ENCODE measurements around the gene PPP2R2C. TPM values are rescaled to one million over a fixed set of nuclear protein-coding genes. Genes with fewer than 3 reads are reported as not detected.

Gene PPP2R2C
- total and polyA plus RNA-seq, 3 experiments from 2014 or later, result not detected

DNA sequence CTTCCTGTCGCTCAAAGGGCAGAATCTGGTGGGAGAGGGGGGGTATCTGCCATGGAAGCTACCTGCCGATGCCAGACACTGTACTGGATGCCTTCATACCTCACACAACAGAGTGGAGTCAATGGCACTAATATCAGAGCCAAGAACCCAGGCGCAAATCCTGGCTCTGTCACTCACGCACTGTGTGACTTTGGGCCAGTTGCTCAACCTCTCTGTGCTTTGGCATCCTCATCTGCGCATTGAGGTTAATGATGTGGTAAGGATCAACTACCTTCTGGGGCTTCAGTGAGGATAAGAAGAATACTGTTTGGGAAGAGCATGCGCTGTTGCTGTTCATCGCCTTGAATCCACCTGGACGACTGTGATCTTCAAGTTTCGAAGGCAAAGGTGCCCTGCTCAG lies 70.6 kb downstream of the PPP2R2C start:
- Histone ChIP-seq H3K4me1 (ENCODE audit: insufficient read depth, low read length) (no peaks in the 10 kb centered on the region), H3K27ac (ENCODE audit: low read depth, low read length) (no peak overlapping the region), H3K27me3 (ENCODE audit: insufficient read depth, low read length, poor library complexity, severe bottlenecking) (peaks cover 9% of the 10 kb centered on the region), H3K9me3 (ENCODE audit: low read length) (no peaks in the 10 kb centered on the region), H3K4me3 (ENCODE audit: low read length) (no peak overlapping the region), H3K36me3 (ENCODE audit: insufficient read depth, low read length) (no peaks in the 10 kb centered on the region)
- CTCF ChIA-PET, result no interaction called here
- Mint-ChIP-seq H3K4me3 (no peak overlapping the region), H3K4me1 (no peaks in the 10 kb centered on the region), H3K36me3 (no peaks in the 10 kb centered on the region), H3K9me3 (no peaks in the 10 kb centered on the region), H3K27me3 (peaks cover 37 to 71% of the 10 kb centered on the region in 2 donors), H3K27ac (no peak overlapping the region)
- POLR2A ChIA-PET, result no interaction called here
- DNase-seq, result no peak

DNA sequence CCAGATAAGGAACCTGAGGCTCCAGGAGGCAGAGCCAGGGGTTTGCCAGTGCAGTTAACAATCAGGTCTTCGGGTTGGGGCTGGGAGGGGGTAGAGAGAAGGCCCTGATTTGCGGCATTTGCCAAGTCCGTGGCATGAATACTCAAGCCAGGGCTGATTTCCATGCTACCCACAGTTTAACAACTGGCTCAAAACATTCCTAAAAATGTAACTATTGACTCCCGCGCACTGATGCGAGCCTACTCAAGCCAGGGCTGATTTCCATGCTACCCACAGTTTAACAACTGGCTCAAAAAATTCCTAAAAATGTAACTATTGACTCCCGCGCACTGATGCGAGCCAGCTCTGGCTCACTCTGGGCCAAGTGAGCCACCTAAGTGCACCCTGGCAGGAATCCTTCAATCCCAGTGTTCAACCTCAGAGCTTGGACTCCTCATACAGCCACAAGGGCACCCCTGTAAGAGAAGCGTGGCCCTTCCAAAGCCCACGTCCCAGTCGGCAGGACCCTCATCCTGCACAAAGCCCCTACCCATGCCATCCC lies 75.6 kb downstream of the PPP2R2C start:
- ChIA-PET CTCF (no interaction called here), POLR2A (no interaction called here)
- Histone ChIP-seq H3K27me3 (ENCODE audit: insufficient read depth, low read length, poor library complexity, severe bottlenecking) (no peaks in the 10 kb centered on the region), H3K9me3 (ENCODE audit: low read length) (no peaks in the 10 kb centered on the region), H3K4me1 (ENCODE audit: insufficient read depth, low read length) (no peaks in the 10 kb centered on the region), H3K4me3 (ENCODE audit: low read length) (no peak overlapping the region), H3K27ac (ENCODE audit: low read depth, low read length) (no peak overlapping the region), H3K36me3 (ENCODE audit: insufficient read depth, low read length) (no peaks in the 10 kb centered on the region)
- Mint-ChIP-seq H3K4me3 (peak overlapping the region in 1 of 7 donors; percentile 51), H3K36me3 (no peaks in the 10 kb centered on the region), H3K27ac (no peak overlapping the region), H3K27me3 (peaks cover 12 to 37% of the 10 kb centered on the region in 2 donors), H3K9me3 (no peaks in the 10 kb centered on the region), H3K4me1 (peaks cover 0 to under 1% (median 0%) of the 10 kb centered on the region in 3 donors)
- peak in 1 of 5 donors; percentile 15 for DNase-seq

DNA sequence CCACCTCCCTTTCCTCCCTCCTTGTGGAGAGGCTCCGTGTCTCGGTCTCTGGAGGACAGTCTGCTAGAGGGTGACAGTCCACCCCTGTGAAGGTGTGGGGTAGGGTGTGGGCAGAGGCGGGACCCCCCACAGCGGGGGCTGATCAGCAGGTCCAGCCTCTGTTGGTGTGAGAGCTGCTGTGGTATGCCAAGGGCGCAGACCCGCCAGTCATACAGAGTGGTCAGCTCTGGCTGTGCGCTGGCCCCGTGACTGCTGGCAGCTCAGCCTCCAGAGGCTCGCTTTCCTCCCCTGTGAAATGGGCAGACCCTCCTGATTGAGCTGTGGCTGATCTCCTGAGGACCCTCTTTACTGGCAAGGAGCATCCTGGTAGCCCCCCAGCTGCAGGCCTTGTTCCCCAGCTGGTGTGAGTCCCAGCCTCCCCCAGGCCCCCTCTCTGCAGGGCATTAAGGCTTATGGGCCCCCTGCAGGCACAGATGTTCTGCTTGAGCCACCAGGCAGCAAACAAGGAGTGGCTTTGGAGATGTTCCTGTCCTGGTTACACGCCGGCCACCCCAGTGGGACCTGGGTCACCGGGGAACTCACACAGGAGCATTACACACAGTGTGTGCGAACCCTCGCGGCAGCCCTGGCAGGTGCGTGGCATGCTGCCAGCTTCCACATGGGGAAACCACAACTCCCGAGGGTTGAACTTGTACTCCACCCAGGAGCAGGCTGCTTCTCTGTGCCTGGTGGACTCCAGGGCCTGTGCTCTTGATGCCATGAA lies 76.8 kb downstream of the PPP2R2C start:
- Histone ChIP-seq H3K27ac (ENCODE audit: low read depth, low read length) (no peak overlapping the region), H3K9me3 (ENCODE audit: low read length) (no peaks in the 10 kb centered on the region), H3K4me1 (ENCODE audit: insufficient read depth, low read length) (no peaks in the 10 kb centered on the region), H3K4me3 (ENCODE audit: low read length) (no peak overlapping the region), H3K36me3 (ENCODE audit: insufficient read depth, low read length) (no peaks in the 10 kb centered on the region), H3K27me3 (ENCODE audit: insufficient read depth, low read length, poor library complexity, severe bottlenecking) (no peaks in the 10 kb centered on the region)
- H3K4me1 Mint-ChIP-seq, result peaks cover 0 to 2% (median 0%) of the 10 kb centered on the region in 3 donors
- no peak overlapping the region for H3K27ac Mint-ChIP-seq
- H3K4me3 Mint-ChIP-seq, result no peak overlapping the region
- ChIA-PET POLR2A (no interaction called here), CTCF (no interaction called here)
- H3K36me3 Mint-ChIP-seq, result no peaks in the 10 kb centered on the region
- no peaks in the 10 kb centered on the region for H3K9me3 Mint-ChIP-seq
- peak in 1 of 5 donors; percentile 31 for DNase-seq
- H3K27me3 Mint-ChIP-seq, result peaks cover 8 to 26% of the 10 kb centered on the region in 2 donors

DNA sequence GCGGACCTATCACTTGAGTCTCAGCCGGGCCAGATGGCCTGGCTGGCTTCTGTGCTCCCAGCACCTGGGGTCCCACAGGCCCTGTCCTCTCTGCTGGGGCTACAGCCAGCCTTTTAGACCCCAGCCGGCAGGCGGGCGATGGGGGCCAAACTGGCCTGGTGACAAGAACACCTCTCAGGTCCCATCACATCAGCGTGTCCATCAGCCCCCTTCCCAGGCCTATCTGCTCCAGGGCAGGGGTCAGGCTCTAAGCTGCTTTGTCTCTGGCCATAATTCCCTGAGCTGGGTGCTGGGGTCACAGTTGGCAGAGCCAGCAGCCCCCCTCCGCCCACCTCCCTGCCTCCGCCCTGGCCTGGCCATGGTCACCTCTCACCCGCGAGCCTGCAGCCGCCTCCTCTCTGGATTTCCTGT lies 77.7 kb downstream of the PPP2R2C start:
- POLR2A ChIA-PET, result no interaction called here
- Histone ChIP-seq H3K27ac (ENCODE audit: low read depth, low read length) (no peak overlapping the region), H3K36me3 (ENCODE audit: insufficient read depth, low read length) (no peaks in the 10 kb centered on the region), H3K4me1 (ENCODE audit: insufficient read depth, low read length) (no peaks in the 10 kb centered on the region), H3K4me3 (ENCODE audit: low read length) (no peak overlapping the region), H3K27me3 (ENCODE audit: insufficient read depth, low read length, poor library complexity, severe bottlenecking) (no peaks in the 10 kb centered on the region), H3K9me3 (ENCODE audit: low read length) (no peaks in the 10 kb centered on the region)
- CTCF ChIA-PET, result no interaction called here
- H3K4me1 Mint-ChIP-seq, result peaks cover 0 to 2% (median 0%) of the 10 kb centered on the region in 3 donors
- H3K27ac Mint-ChIP-seq, result no peak overlapping the region
- H3K36me3 Mint-ChIP-seq, result no peaks in the 10 kb centered on the region
- peak in 1 of 5 donors; percentile 21 for DNase-seq
- H3K27me3 Mint-ChIP-seq, result peaks cover 8 to 20% of the 10 kb centered on the region in 2 donors
- no peak overlapping the region for H3K4me3 Mint-ChIP-seq
- H3K9me3 Mint-ChIP-seq, result no peaks in the 10 kb centered on the region

DNA sequence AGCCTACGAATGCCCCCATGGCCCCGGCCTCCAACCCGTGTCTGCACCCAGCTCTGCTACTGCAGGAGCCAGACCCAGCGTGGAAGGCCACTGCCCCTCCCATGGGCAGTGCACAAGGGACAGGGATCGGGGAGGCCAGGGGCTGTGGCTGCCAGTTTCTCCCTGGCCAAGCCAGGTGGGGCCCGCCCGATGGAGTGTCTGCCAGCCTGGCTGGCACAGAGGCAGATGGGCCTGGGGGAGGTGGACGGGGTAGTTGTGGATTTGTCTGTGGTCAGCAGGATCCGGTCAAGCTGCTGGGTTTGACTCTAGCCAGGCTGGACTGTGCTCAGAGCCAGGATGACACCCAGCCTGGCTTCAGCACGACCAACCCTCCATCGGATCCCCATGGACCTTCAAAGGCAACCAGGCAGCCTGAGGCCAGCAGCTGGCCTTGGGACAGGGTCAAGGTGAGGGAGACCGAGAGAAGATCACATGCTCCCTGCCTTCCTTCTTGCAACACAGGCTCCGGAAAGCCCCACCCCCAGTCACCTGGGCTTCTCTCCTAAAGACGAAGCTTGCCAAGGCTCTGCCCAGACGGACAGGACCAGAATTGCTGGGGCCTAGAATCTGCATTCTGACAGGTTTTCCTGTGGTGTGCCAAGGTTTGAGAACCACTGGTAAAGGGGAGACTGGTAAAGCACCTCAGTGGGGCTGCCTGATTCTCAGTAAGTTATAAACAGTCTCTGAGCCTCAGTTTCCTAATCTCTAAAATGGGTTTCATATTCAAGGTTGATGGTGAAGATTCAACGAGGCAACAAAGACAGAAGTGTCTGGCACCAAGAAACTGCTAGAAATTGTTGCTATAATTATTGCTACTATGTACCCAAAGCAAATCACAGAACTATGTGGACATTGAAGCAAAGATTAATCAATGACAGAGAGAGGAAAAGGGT lies 78.6 kb downstream of the PPP2R2C start:
- peak in 1 of 5 donors; percentile 22 for DNase-seq
- H3K9me3 Mint-ChIP-seq, result no peaks in the 10 kb centered on the region
- Histone ChIP-seq H3K4me3 (ENCODE audit: low read length) (no peak overlapping the region), H3K27ac (ENCODE audit: low read depth, low read length) (no peak overlapping the region), H3K36me3 (ENCODE audit: insufficient read depth, low read length) (no peaks in the 10 kb centered on the region), H3K4me1 (ENCODE audit: insufficient read depth, low read length) (no peaks in the 10 kb centered on the region), H3K9me3 (ENCODE audit: low read length) (no peaks in the 10 kb centered on the region), H3K27me3 (ENCODE audit: insufficient read depth, low read length, poor library complexity, severe bottlenecking) (no peaks in the 10 kb centered on the region)
- peaks cover 12 to 23% of the 10 kb centered on the region in 2 donors for H3K27me3 Mint-ChIP-seq
- H3K36me3 Mint-ChIP-seq, result no peaks in the 10 kb centered on the region
- H3K4me1 Mint-ChIP-seq, result peaks cover 0 to 2% (median 0%) of the 10 kb centered on the region in 3 donors
- CTCF ChIA-PET, result no interaction called here
- no peak overlapping the region for H3K27ac Mint-ChIP-seq
- no peak overlapping the region for H3K4me3 Mint-ChIP-seq
- POLR2A ChIA-PET, result no interaction called here

DNA sequence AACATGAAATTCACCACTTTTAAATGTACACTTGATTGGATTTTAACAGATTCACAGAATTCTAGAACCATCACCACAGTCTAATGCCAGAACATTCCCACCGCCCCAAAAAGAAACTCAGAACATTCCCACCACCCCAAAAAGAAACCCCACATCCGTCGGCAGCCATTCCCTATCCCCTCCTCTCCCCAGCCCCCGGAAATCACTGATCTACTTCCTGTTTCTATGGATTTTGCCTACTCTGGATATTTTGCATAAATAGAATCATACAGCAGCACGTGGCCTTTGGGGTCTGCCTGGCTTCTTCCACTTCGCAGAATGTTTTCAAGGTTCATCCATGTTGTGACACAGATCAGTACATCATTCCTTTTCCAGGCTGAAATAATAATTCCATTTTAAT lies 79.3 kb downstream of the PPP2R2C start:
- H3K4me1 ChIP-seq (ENCODE audit: insufficient read depth, low read length), result no peaks in the 10 kb centered on the region
- Mint-ChIP-seq H3K36me3 (no peaks in the 10 kb centered on the region), H3K27me3 (peaks cover 9 to 26% of the 10 kb centered on the region in 2 donors), H3K27ac (no peak overlapping the region), H3K4me3 (no peak overlapping the region), H3K9me3 (no peaks in the 10 kb centered on the region), H3K4me1 (peaks cover 0 to 2% (median 0%) of the 10 kb centered on the region in 3 donors)
- CTCF ChIA-PET, result no interaction called here
- H3K27ac ChIP-seq (ENCODE audit: low read depth, low read length), result no peak overlapping the region
- no peaks in the 10 kb centered on the region for H3K27me3 ChIP-seq (ENCODE audit: insufficient read depth, low read length, poor library complexity, severe bottlenecking)
- H3K36me3 ChIP-seq (ENCODE audit: insufficient read depth, low read length), result no peaks in the 10 kb centered on the region
- H3K9me3 ChIP-seq (ENCODE audit: low read length), result no peaks in the 10 kb centered on the region
- no peak overlapping the region for H3K4me3 ChIP-seq (ENCODE audit: low read length)
- peak in 1 of 5 donors; percentile 9 for DNase-seq
- POLR2A ChIA-PET, result no interaction called here

DNA sequence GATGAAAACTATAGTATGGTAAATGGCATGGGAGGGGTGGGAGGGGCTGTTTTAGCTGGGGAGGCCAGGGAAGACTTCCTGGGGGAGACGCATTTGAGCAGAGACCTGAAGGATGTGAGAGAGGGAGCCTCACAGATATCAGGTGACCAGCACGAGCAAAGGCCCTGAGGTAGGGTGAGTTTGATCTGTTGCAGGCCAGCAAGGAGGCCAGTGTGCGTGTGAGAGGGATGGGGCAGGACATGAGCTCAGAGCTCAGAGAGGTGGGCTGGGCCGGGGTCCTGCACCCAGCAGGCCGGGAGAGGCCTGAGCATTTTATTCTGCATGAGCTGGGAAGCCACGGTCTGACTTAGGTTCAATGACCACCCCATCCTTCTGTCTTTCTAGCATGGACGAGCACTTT lies 80.0 kb downstream of the PPP2R2C start:
- CTCF ChIA-PET, result no interaction called here
- Mint-ChIP-seq H3K27ac (no peak overlapping the region), H3K36me3 (no peaks in the 10 kb centered on the region), H3K4me3 (no peak overlapping the region), H3K4me1 (peaks cover 0 to 2% (median 0%) of the 10 kb centered on the region in 3 donors), H3K9me3 (no peaks in the 10 kb centered on the region), H3K27me3 (peaks cover 8 to 22% of the 10 kb centered on the region in 2 donors)
- peak in 1 of 5 donors; percentile 8 for DNase-seq
- Histone ChIP-seq H3K4me1 (ENCODE audit: insufficient read depth, low read length) (no peaks in the 10 kb centered on the region), H3K36me3 (ENCODE audit: insufficient read depth, low read length) (no peaks in the 10 kb centered on the region), H3K9me3 (ENCODE audit: low read length) (no peaks in the 10 kb centered on the region), H3K27ac (ENCODE audit: low read depth, low read length) (no peak overlapping the region), H3K27me3 (ENCODE audit: insufficient read depth, low read length, poor library complexity, severe bottlenecking) (no peaks in the 10 kb centered on the region), H3K4me3 (ENCODE audit: low read length) (no peak overlapping the region)
- POLR2A ChIA-PET, result no interaction called here

DNA sequence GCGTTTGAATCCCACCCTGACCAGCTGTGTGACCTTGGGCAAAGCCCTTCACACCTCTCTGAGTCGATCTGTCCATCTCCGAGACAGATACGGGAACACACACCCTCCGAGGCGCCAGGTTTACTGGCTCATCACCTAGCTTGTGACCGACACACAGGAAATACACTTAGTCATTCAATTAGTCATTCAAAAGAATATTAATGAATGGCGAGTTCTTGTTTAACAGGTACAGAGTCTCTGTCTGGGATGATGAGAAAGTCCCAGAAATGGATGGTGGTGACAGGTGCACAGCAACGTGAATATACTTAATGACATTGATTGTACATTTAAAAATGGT lies 80.6 kb downstream of the PPP2R2C start:
- Mint-ChIP-seq H3K36me3 (no peaks in the 10 kb centered on the region), H3K27ac (no peak overlapping the region), H3K4me1 (peaks cover 0 to 2% (median 0%) of the 10 kb centered on the region in 3 donors), H3K9me3 (no peaks in the 10 kb centered on the region), H3K4me3 (no peak overlapping the region), H3K27me3 (peaks cover 6 to 21% of the 10 kb centered on the region in 2 donors)
- ChIA-PET POLR2A (no interaction called here), CTCF (no interaction called here)
- no peak overlapping the region for H3K27ac ChIP-seq (ENCODE audit: low read depth, low read length)
- no peaks in the 10 kb centered on the region for H3K4me1 ChIP-seq (ENCODE audit: insufficient read depth, low read length)
- H3K4me3 ChIP-seq (ENCODE audit: low read length), result no peak overlapping the region
- DNase-seq, result peak in 1 of 5 donors; percentile 17
- no peaks in the 10 kb centered on the region for H3K9me3 ChIP-seq (ENCODE audit: low read length)
- H3K27me3 ChIP-seq (ENCODE audit: insufficient read depth, low read length, poor library complexity, severe bottlenecking), result no peaks in the 10 kb centered on the region
- no peaks in the 10 kb centered on the region for H3K36me3 ChIP-seq (ENCODE audit: insufficient read depth, low read length)
